Ovary (tissue), 9 donors: ENCODE results near the gene ABLIM1. TPM values are rescaled to one million over a fixed set of nuclear protein-coding genes. Genes with fewer than 3 reads are reported as not detected.

Experiments
- DNase-seq, 5 donors: peaks; one replicate each; pipeline ENCODE4 v3.0.0-alpha.2; 2019 to 2020
- H3K27ac ChIP-seq, 2 donors: fragments of 200-600 bp; one replicate each; pipeline versions ENCODE4 v1.5.1 to v1.8.0; 2019 to 2022
- H3K27me3 ChIP-seq: fragments of 200-600 bp; one replicate; pipeline ENCODE4 v1.8.0; 2022
- H3K36me3 ChIP-seq: fragments of 200-600 bp; sonication (generic); one replicate; pipeline ENCODE4 v1.5.1; 2019
- H3K4me1 ChIP-seq: one replicate; pipeline ENCODE4 v1.8.1; 2013; ENCODE audit warnings: mild to moderate bottlenecking, moderate library complexity; ENCODE audit not compliant: insufficient read depth
- H3K4me3 ChIP-seq: fragments of 200-600 bp; sonication (generic); one replicate; pipeline ENCODE4 v1.5.1; 2017
- H3K9me3 ChIP-seq, 2 donors: fragments of 200-600 bp in 1 of 2; sonication (generic) in 1 of 2; one replicate each; pipeline versions ENCODE4 v1.5.1 to v1.8.1; 2013 to 2019; ENCODE audit warnings: mild to moderate bottlenecking in 1 of 2, moderate library complexity in 1 of 2
- EP300 ChIP-seq: sonication (generic); formaldehyde crosslinking; IDR thresholded peaks from one replicate; pipeline ENCODE4 v1.6.1; 2017; ENCODE audit warnings: antibody characterized with exemption
- POLR2A ChIP-seq: fragments of 450-650 bp; IDR thresholded peaks from one replicate; pipeline ENCODE4 v1.6.1; 2017; ENCODE audit warnings: antibody characterized with exemption, mild to moderate bottlenecking, moderate library complexity
- WGBS, 3 donors: extraction: QIAGEN DNeasy Blood & Tissue Kit in 1 of 3; methylation state at CpG; one replicate each; pipeline versions ENCODE4 v1.1.5 to v1.1.7; 2013 to 2017; 5-methylcytosine and 5-hydroxymethylcytosine counted together
- intact Hi-C, 4 donors: fragments of 100-400 bp; cut with DNase I; formaldehyde crosslinking; loops; one replicate each; pipeline versions ENCODE4 v1.11.0 to v1.15.1; 2022 to 2023
- polyA plus RNA-seq, 2 donors: library from polyadenylated mRNA; stranded (reverse); fragments of 200-250 nt in 1 of 2; fragments of 350-450 nt in 1 of 2; fragmentation: Illumina TruSeq in 1 of 2; extraction: RNeasy Lipid Tissue Mini Kit (QIAGEN cat#74804) in 1 of 2; gene quantifications; one replicate each; pipeline ENCODE4 v1.2.3, GENCODE V29; 2013 to 2014
- total RNA-seq, 7 donors: library from RNA; depleted of rRNA in 2 of 7; stranded (reverse); fragments of >200 nt in 2 of 7; fragmentation: NEBNext Ultra II Directional in 3 of 7; extraction: Animal tissue kit (Norgen Biotek cat#: 25700) in 3 of 7; gene quantifications; one replicate each; pipeline versions ENCODE4 v1.1.0 to v1.2.4, GENCODE V29; 2016 to 2023
- TF ChIP-seq, protein P1 (sequence below), 3 donors: fragments of 450-650 bp in 2 of 3; fragments of 200-600 bp in 1 of 3; IDR thresholded peaks; one replicate each; pipeline versions ENCODE4 v1.5.1 to v1.8.0; 2016 to 2022; ENCODE audit warnings: antibody characterized with exemption in 3 of 3, mild to moderate bottlenecking in 1 of 3
- donor health status: DM: no; HTN: no; CAD: no; lungs with moderate emphysema.
- donor health status: DM: no; HTN: no; CAD: no.
- donor health status: Bipolar disorder and iron deficiency.
- donor health status: DM: yes; HTN: yes; CAD: no.
- donor health status: DM: no; HTN: no; CAD: no.
- donor health status: DM: yes; HTN: yes; CAD: no.

ABLIM1 gene
- total and polyA plus RNA-seq, 9 donors, result 155 to 505 (median 283) TPM

DNA sequence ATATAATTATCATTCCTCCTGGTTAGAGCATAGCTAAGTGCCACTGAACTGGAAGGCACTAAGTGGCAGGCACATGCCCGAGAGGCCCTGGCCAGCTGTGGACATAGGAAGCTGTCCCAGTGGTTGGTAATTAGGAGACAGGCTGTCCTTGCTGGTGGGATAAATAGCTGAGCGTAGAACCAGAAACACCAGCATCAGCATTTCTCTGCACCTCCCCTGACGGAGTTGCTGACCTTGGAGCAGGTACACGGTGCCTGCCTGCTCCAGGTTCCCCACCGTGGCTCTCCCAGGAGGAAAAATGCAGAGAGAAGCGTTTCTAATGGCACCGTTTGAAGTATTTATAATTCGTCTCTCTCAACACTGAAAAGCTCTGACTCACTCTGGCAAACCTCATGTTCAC is 5.6 kb upstream of the ABLIM1 start:
- DNase-seq, result no peak
- no peaks in the 10 kb centered on the region for H3K9me3 ChIP-seq
- no peak overlapping the region for H3K27ac ChIP-seq
- WGBS, 3 donors, result 38 to 46% (median 38%) methylated on average over 8 of the region's 8 CpGs
- intact Hi-C loops, result no loop called here
- no peaks in the 10 kb centered on the region for H3K27me3 ChIP-seq
- no peaks in the 10 kb centered on the region for H3K36me3 ChIP-seq
- no peak overlapping the region for H3K4me3 ChIP-seq
- H3K4me1 ChIP-seq, result no peaks in the 10 kb centered on the region
- TF ChIP-seq POLR2A (no peak), EP300 (no peak)
- TF ChIP-seq, protein P1, sequence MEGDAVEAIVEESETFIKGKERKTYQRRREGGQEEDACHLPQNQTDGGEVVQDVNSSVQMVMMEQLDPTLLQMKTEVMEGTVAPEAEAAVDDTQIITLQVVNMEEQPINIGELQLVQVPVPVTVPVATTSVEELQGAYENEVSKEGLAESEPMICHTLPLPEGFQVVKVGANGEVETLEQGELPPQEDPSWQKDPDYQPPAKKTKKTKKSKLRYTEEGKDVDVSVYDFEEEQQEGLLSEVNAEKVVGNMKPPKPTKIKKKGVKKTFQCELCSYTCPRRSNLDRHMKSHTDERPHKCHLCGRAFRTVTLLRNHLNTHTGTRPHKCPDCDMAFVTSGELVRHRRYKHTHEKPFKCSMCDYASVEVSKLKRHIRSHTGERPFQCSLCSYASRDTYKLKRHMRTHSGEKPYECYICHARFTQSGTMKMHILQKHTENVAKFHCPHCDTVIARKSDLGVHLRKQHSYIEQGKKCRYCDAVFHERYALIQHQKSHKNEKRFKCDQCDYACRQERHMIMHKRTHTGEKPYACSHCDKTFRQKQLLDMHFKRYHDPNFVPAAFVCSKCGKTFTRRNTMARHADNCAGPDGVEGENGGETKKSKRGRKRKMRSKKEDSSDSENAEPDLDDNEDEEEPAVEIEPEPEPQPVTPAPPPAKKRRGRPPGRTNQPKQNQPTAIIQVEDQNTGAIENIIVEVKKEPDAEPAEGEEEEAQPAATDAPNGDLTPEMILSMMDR (IDR thresholded peaks at IDR 0.05), result no peak

DNA sequence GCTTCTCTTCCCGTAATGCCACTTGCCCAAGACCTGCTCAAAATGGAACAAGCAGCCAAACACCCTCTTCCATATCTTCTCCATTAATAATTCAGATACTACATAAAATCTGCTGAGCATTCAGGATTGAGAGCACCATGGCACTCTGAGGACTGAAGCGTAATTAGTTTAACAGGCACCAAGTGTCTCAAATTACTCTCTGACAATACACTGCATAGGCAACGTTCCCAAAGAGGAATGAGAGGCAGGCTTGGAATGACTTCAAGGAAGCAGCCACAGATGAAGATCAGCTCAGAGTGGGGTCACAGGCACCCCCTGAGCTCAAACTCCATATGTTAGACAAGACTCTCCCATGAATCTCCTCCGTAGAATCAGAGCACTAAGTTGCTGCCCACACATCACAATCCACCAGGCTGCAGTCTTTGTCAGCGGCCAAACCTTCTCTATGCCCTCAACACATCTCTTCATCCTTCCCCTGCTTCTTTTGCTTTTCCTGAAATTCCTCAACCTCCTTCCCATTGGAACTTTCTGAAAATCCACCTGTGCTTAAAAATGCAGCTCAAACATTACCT is 4.7 kb upstream of the ABLIM1 start:
- Histone ChIP-seq H3K9me3 (no peaks in the 10 kb centered on the region), H3K36me3 (no peaks in the 10 kb centered on the region), H3K27me3 (no peaks in the 10 kb centered on the region), H3K4me1 (no peaks in the 10 kb centered on the region), H3K27ac (no peak overlapping the region), H3K4me3 (no peak overlapping the region)
- TF ChIP-seq, protein P1 (IDR thresholded peaks at IDR 0.05), result no peak
- TF ChIP-seq EP300, result no peak
- TF ChIP-seq POLR2A, result no peak
- DNase-seq, result no peak
- 84 to 91% (median 86%) methylated on average over 5 of the region's 5 CpGs for WGBS, 3 donors
- intact Hi-C loops, result no loop called here

DNA sequence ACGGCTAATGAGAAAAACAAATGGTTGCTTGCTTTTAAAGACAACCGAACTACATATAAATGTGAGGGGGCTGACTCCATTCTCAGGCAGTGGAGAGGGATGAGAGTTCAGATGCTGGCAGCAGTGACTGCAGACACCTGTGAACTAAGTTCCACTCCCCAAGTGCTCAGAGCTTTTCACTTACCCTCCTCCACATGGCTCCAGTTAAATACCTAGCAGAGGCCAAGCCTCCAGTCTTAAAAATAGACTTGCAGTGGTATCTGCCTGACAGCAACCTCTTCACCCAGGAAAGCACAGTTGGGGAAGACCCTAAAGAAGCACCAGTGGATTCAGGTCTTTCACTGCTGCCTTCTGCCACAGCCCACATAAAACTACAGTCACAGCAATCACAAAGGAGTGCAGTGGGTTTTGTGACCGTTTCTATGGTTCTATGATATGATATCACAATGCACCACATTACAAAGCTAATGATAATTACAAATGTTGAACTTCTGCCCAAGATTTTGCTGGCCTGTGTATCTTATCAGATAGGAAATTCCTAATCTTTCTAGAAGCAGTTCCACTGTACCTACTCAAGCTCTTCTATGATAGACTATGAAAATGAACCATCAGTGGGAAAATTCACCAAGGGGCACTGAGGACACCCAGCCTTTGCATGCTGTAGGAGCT is 3.3 kb upstream of the ABLIM1 start:
- TF ChIP-seq POLR2A (no peak), EP300 (no peak)
- TF ChIP-seq, protein P1 (IDR thresholded peaks at IDR 0.05), result no peak
- Histone ChIP-seq H3K27ac (no peak overlapping the region), H3K36me3 (no peaks in the 10 kb centered on the region), H3K4me1 (no peaks in the 10 kb centered on the region), H3K27me3 (no peaks in the 10 kb centered on the region), H3K4me3 (no peak overlapping the region), H3K9me3 (no peaks in the 10 kb centered on the region)
- DNase-seq, result no peak
- 85 to 87% (median 87%) methylated on average over 3 of the region's 3 CpGs for WGBS, 3 donors
- intact Hi-C loops, result no loop called here

DNA sequence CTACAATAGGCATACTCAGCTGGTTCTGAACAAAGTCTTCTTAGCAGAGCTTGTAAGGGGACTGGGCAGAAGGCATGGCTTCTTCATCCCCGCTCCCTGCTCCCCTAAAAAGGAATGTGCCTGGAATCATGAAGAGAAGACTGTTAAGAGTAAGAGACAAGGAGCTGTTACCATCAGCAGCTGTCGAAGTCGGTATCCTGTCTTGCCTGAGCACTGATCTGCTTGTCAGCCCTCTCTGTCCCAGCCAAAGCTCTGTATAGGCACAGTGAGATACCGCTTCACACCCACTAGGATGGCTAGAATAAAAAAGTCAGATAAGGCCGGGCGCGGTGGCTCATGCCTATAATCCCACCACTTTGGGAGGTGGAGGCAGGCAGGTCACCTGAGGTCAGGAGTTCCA is 2.4 kb downstream of the ABLIM1 start:
- H3K27ac ChIP-seq, result no peak overlapping the region
- no peaks in the 10 kb centered on the region for H3K9me3 ChIP-seq
- WGBS, 3 donors, result 90 to 98% (median 97%) methylated on average over 7 of the region's 7 CpGs
- H3K27me3 ChIP-seq, result no peaks in the 10 kb centered on the region
- no peak for DNase-seq
- no peaks in the 10 kb centered on the region for H3K36me3 ChIP-seq
- H3K4me1 ChIP-seq, result no peaks in the 10 kb centered on the region
- TF ChIP-seq POLR2A (no peak), EP300 (no peak)
- TF ChIP-seq, protein P1 (IDR thresholded peaks at IDR 0.05), result no peak
- intact Hi-C loops, result no loop called here
- no peak overlapping the region for H3K4me3 ChIP-seq
